OCI-LY7 (cell line): Measurements from ENCODE around the gene DNALI1.

Experiments
- EZH2phosphoT487 ChIP-seq: fragments of 200-600 bp; sonication (generic); IDR thresholded peaks from 2 replicates; pipeline ENCODE4 v1.6.1; 2018; ENCODE audit warnings: low read depth, borderline replicate concordance, mild to moderate bottlenecking, mixed run types, antibody characterized with exemption, low read length, moderate library complexity, mixed read lengths
- TF ChIP-seq, protein P1 (sequence below): fragments of 200-600 bp; sonication (generic); conservative IDR thresholded peaks from 2 replicates; pipeline ENCODE4 v1.5.1; 2014; ENCODE audit warnings: mild to moderate bottlenecking, antibody characterized with exemption, low read length, moderate library complexity, mixed read lengths

DNA sequence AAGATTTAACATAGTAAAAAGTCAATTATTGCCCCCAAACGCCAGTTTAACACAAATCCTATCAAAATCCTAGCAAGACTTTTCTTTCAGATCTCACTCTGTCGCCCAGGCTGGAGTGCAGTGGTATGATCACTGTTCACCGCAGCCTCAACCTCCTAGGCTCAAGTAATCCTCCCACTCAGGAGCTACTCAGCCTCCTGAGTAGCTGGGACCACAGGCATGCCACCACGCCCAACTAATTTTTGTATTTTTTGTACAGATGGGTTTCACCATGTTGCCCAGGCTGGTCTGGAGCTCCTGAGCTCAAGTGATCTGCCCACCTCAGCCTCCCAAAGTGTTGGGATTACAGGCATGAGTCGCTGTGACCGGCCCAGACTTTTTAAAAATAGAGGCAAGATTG lies 7.4 kb upstream of the DNALI1 start:
- TF ChIP-seq, protein P1, sequence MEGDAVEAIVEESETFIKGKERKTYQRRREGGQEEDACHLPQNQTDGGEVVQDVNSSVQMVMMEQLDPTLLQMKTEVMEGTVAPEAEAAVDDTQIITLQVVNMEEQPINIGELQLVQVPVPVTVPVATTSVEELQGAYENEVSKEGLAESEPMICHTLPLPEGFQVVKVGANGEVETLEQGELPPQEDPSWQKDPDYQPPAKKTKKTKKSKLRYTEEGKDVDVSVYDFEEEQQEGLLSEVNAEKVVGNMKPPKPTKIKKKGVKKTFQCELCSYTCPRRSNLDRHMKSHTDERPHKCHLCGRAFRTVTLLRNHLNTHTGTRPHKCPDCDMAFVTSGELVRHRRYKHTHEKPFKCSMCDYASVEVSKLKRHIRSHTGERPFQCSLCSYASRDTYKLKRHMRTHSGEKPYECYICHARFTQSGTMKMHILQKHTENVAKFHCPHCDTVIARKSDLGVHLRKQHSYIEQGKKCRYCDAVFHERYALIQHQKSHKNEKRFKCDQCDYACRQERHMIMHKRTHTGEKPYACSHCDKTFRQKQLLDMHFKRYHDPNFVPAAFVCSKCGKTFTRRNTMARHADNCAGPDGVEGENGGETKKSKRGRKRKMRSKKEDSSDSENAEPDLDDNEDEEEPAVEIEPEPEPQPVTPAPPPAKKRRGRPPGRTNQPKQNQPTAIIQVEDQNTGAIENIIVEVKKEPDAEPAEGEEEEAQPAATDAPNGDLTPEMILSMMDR: no peak
- no peak for TF ChIP-seq EZH2phosphoT487
